Esophagus squamous epithelium (tissue), 4 donors: ENCODE measurements around the gene CELF4.

Source experiments
- CTCF ChIP-seq, 6 experiments: fragments of 450-650 bp in 4 of 6; fragments of 200-600 bp in 2 of 6; sonication (generic) in 2 of 6; IDR thresholded peaks; one replicate each; pipeline ENCODE4 v1.5.1; 2016 to 2019; ENCODE audit warnings: antibody characterized with exemption in 6 of 6, mild to moderate bottlenecking in 4 of 6, moderate library complexity in 4 of 6
- POLR2A ChIP-seq, 4 donors: fragments of 450-650 bp; IDR thresholded peaks; one replicate each; pipeline ENCODE4 v1.6.1; 2017; ENCODE audit warnings: antibody characterized with exemption in 4 of 4, mild to moderate bottlenecking in 4 of 4, moderate library complexity in 3 of 4

- TF ChIP-seq CTCF (IDR thresholded peaks at IDR 0.05) (no peak), POLR2A (IDR thresholded peaks at IDR 0.05) (no peak)
Measured at GRCh38 chr18:37563931-37564392, 1.6 kb downstream of the CELF4 start.
